ENCODE measurements around the gene SPDYE1. TPM values are rescaled to one million over a fixed set of nuclear protein-coding genes. Genes with fewer than 3 reads are reported as not detected.
A peak's percentile ranks its signal among the peaks of the same experiment; 100 is the strongest.

Gene SPDYE1
- total RNA-seq, 1 experiment from 2014 or later: not detected

DNA sequence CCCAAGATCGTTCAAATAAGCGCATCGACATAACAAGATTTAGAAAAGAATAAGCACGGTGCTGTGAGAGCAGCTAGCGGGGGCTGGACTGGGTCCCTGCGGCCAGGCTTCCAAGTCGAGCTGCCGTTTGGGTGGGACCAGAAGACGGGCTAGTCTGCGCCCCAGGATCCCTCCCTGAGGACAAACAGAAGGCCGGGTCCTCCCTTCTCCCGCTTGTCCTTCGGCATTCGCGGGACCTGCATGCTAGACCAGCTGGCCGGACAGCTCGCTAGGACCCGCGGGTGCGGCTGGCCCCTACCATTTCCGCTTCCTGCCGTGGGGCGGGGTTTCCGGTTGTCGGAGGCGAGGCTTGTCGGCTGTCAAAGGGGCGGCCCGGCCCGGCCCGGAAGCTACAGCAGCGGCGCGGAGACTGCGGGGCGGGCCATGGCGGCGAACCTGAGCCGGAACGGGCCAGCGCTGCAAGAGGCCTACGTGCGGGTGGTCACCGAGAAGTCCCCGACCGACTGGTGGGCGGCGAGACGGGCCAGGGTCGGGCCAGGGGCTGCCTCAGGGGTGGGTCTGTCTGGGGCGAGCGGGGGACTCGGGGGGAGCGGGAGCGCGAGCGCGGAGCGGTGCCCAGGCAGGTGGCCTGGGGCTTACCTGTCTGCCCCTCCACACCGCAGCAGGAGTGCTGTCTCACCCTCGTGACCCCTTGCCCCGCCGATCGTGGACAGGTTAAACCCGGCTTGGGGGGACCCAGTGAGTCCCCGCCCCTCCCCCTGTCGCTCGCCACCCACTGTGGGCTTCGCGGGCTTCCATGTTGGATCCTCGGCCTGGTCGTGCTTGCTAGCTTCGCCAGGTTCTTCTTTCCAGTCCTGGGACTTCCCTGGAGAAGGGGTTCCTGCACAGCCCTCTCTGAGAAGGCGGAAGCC, 46.9 kb downstream of the SPDYE1 start, which contains the start of gene DBNL:
DBNL (plus strand) TSS at position 388 of the 911 bp plus-strand sequence; CDS start at position 424, 36 bp downstream.
- ATAC-seq (peak; percentile 75), DNase-seq (ENCODE audit: low spot score) (peak; percentile 96)
- Mint-ChIP-seq H3K4me1 (peaks cover 13% of the 10 kb centered on the region), H3K27me3 (ENCODE audit: low read depth) (peaks cover 20% of the 10 kb centered on the region), H3K4me3 (peak within 1 kb of the TSS; percentile 83), H3K36me3 (peaks cover 7% of the 10 kb centered on the region; the same call in 1 of the 2 replicates), H3K27ac (peak within 1 kb of the TSS; percentile 84), H3K9me3 (peaks cover 5% of the 10 kb centered on the region; the same call in 1 of the 2 replicates)
- ChIA-PET CTCF (interaction anchor here (0.8 to 1.9 kb wide), 7 partner anchors 19 to 490 kb away, joined by 3 to 9 read pairs (median 5); partner anchors contain the start of genes POLD2 and YKT6), POLR2A (interaction anchor here (0.7 kb wide), 1 partner anchor 21 kb away, joined by 3 read pairs; the partner anchor contains the start of gene PGAM2)
- peak; percentile 76; the same call in 1 of the 2 replicates for TF ChIP-seq E2F5 (CRISPR knock-in tag; IDR thresholded peaks at IDR 0.05)
- TF ChIP-seq, protein P1, sequence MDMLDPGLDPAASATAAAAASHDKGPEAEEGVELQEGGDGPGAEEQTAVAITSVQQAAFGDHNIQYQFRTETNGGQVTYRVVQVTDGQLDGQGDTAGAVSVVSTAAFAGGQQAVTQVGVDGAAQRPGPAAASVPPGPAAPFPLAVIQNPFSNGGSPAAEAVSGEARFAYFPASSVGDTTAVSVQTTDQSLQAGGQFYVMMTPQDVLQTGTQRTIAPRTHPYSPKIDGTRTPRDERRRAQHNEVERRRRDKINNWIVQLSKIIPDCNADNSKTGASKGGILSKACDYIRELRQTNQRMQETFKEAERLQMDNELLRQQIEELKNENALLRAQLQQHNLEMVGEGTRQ (CRISPR knock-in tag; IDR thresholded peaks at IDR 0.05): no peak; the same call in 1 of the 2 replicates
- TF ChIP-seq ZBTB21 (CRISPR knock-in tag; IDR thresholded peaks at IDR 0.05; ENCODE audit: borderline replicate concordance): 0 out of 2 replicates have a peak, but pooled peaks have one; percentile 29
- 0 out of 2 replicates have a peak, but pooled peaks have one; percentile 65 for TF ChIP-seq MYBL2 (CRISPR knock-in tag; IDR thresholded peaks at IDR 0.05)
- 0 out of 2 replicates have a peak, but pooled peaks have one; percentile 44 for TF ChIP-seq NFE2L1 (CRISPR knock-in tag; IDR thresholded peaks at IDR 0.05)
- peak; percentile 82 for TF ChIP-seq HMGXB4 (CRISPR knock-in tag; IDR thresholded peaks at IDR 0.05)
- peak; percentile 84; the same call in 1 of the 2 replicates for TF ChIP-seq KAT7 (CRISPR knock-in tag; IDR thresholded peaks at IDR 0.05; ENCODE audit: borderline replicate concordance)
- no peak; the same call in 1 of the 2 replicates for TF ChIP-seq ZNF281 (CRISPR knock-in tag; IDR thresholded peaks at IDR 0.05)
- TF ChIP-seq ZNF121 (CRISPR knock-in tag; IDR thresholded peaks at IDR 0.05): peak; percentile 98
- TF ChIP-seq ZNF423 (CRISPR knock-in tag; IDR thresholded peaks at IDR 0.05): no peak
- peak; percentile 83; the same call in 1 of the 2 replicates for TF ChIP-seq FOXP1 (CRISPR knock-in tag; IDR thresholded peaks at IDR 0.05; ENCODE audit: borderline replicate concordance)
- 0 out of 2 replicates have a peak, but pooled peaks have one; percentile 24 for TF ChIP-seq ZNF263 (CRISPR knock-in tag; IDR thresholded peaks at IDR 0.05; ENCODE audit: low read depth)
- TF ChIP-seq, protein P2, sequence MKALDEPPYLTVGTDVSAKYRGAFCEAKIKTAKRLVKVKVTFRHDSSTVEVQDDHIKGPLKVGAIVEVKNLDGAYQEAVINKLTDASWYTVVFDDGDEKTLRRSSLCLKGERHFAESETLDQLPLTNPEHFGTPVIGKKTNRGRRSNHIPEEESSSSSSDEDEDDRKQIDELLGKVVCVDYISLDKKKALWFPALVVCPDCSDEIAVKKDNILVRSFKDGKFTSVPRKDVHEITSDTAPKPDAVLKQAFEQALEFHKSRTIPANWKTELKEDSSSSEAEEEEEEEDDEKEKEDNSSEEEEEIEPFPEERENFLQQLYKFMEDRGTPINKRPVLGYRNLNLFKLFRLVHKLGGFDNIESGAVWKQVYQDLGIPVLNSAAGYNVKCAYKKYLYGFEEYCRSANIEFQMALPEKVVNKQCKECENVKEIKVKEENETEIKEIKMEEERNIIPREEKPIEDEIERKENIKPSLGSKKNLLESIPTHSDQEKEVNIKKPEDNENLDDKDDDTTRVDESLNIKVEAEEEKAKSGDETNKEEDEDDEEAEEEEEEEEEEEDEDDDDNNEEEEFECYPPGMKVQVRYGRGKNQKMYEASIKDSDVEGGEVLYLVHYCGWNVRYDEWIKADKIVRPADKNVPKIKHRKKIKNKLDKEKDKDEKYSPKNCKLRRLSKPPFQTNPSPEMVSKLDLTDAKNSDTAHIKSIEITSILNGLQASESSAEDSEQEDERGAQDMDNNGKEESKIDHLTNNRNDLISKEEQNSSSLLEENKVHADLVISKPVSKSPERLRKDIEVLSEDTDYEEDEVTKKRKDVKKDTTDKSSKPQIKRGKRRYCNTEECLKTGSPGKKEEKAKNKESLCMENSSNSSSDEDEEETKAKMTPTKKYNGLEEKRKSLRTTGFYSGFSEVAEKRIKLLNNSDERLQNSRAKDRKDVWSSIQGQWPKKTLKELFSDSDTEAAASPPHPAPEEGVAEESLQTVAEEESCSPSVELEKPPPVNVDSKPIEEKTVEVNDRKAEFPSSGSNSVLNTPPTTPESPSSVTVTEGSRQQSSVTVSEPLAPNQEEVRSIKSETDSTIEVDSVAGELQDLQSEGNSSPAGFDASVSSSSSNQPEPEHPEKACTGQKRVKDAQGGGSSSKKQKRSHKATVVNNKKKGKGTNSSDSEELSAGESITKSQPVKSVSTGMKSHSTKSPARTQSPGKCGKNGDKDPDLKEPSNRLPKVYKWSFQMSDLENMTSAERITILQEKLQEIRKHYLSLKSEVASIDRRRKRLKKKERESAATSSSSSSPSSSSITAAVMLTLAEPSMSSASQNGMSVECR (CRISPR knock-in tag; IDR thresholded peaks at IDR 0.05; ENCODE audit: borderline replicate concordance): peak; percentile 65; the same call in 1 of the 2 replicates
- TF ChIP-seq, protein P3, sequence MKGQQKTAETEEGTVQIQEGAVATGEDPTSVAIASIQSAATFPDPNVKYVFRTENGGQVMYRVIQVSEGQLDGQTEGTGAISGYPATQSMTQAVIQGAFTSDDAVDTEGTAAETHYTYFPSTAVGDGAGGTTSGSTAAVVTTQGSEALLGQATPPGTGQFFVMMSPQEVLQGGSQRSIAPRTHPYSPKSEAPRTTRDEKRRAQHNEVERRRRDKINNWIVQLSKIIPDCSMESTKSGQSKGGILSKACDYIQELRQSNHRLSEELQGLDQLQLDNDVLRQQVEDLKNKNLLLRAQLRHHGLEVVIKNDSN (CRISPR knock-in tag; IDR thresholded peaks at IDR 0.05): peak; percentile 63
- peak; percentile 83 for TF ChIP-seq GABPB1 (CRISPR knock-in tag; IDR thresholded peaks at IDR 0.05)
- TF ChIP-seq ZNF416 (CRISPR knock-in tag; IDR thresholded peaks at IDR 0.05): no peak
- TF ChIP-seq SMAD3 (CRISPR knock-in tag; IDR thresholded peaks at IDR 0.05; ENCODE audit: borderline replicate concordance): no peak
- peak; percentile 57 for TF ChIP-seq SP1 (CRISPR knock-in tag; conservative IDR thresholded peaks at IDR 0.05)
- TF ChIP-seq, protein P4, sequence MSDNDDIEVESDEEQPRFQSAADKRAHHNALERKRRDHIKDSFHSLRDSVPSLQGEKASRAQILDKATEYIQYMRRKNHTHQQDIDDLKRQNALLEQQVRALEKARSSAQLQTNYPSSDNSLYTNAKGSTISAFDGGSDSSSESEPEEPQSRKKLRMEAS (CRISPR knock-in tag; IDR thresholded peaks at IDR 0.05): peak; percentile 91
- 0 out of 2 replicates have a peak, but pooled peaks have one; percentile 49 for TF ChIP-seq RELA (CRISPR knock-in tag; IDR thresholded peaks at IDR 0.05; ENCODE audit: borderline replicate concordance)
- peak; percentile 89 for TF ChIP-seq FOXP4 (CRISPR knock-in tag; IDR thresholded peaks at IDR 0.05)
